Heart left ventricle (tissue), 16 donors: Measurements from ENCODE around the gene ZNF30. TPM values are rescaled to one million over a fixed set of nuclear protein-coding genes. Genes with fewer than 3 reads are reported as not detected.
A peak's percentile ranks its signal among the peaks of the same experiment; 100 is the strongest.

Experiments
- ATAC-seq, 4 donors: fragments of 200-7000 bp; cut with Tn5 transposase; one replicate each; pipeline ENCODE4 v1.9.1; 2020 to 2022; ENCODE audit warnings: moderate library complexity in 4 of 4, mild to moderate bottlenecking in 3 of 4, moderate number of reproducible peaks in 1 of 4
- DNase-seq, 5 donors: peaks; one replicate each; pipeline ENCODE4 v3.0.0-alpha.2; 2020
- H3K27ac ChIP-seq, 12 donors: fragments of 200-600 bp; sonication (generic) in 4 of 12; one replicate each; pipeline versions ENCODE4 v1.5.0 to v1.8.0; 2016 to 2022; ENCODE audit warnings: mild to moderate bottlenecking in 2 of 12
- H3K27me3 ChIP-seq, 9 donors: fragments of 200-600 bp; sonication (generic) in 2 of 9; one replicate each; pipeline versions ENCODE4 v1.5.1 to v1.8.0; 2016 to 2022; ENCODE audit warnings: mild to moderate bottlenecking in 3 of 9
- H3K36me3 ChIP-seq, 9 donors: fragments of 200-600 bp; sonication (generic) in 2 of 9; one replicate each; pipeline versions ENCODE4 v1.5.0 to v1.8.0; 2018 to 2022; ENCODE audit warnings: mild to moderate bottlenecking in 2 of 9
- H3K4me1 ChIP-seq, 12 donors: fragments of 200-600 bp; sonication (generic) in 4 of 12; one replicate each; pipeline versions ENCODE4 v1.5.0 to v1.8.0; 2016 to 2022; ENCODE audit warnings: mild to moderate bottlenecking in 3 of 12
- H3K4me3 ChIP-seq, 12 donors: fragments of 200-600 bp; sonication (generic) in 4 of 12; one replicate each; pipeline versions ENCODE4 v1.5.0 to v1.8.0; 2017 to 2022; ENCODE audit warnings: mild to moderate bottlenecking in 9 of 12, moderate library complexity in 4 of 12
- H3K9me3 ChIP-seq, 12 donors: fragments of 200-600 bp; sonication (generic) in 4 of 12; one replicate each; pipeline versions ENCODE4 v1.5.0 to v1.8.0; 2016 to 2022; ENCODE audit warnings: mild to moderate bottlenecking in 1 of 12
- CTCF ChIP-seq, 12 donors: fragments of 200-600 bp; sonication (generic) in 4 of 12; IDR thresholded peaks; one replicate each; pipeline versions ENCODE4 v1.5.0 to v1.8.0; 2018 to 2022; ENCODE audit warnings: antibody characterized with exemption in 12 of 12, mild to moderate bottlenecking in 5 of 12
- POLR2A ChIP-seq, 2 donors: fragments of 450-650 bp; IDR thresholded peaks; one replicate each; pipeline ENCODE4 v1.6.1; 2017; ENCODE audit warnings: antibody characterized with exemption in 2 of 2, mild to moderate bottlenecking in 2 of 2, moderate library complexity in 2 of 2
- WGBS, 4 donors: extraction: QIAGEN DNeasy Blood & Tissue Kit in 2 of 4; methylation state at CpG; one replicate each; pipeline versions ENCODE4 v1.1.5 to v1.1.7; 2013 to 2018; 5-methylcytosine and 5-hydroxymethylcytosine counted together
- intact Hi-C, 10 donors: fragments of 100-400 bp; cut with DNase I; formaldehyde crosslinking; loops; one replicate each; pipeline versions ENCODE4 v1.11.1 to v1.14.2; 2022
- long read RNA-seq, 3 donors: library from polyadenylated mRNA; unstranded; transcript quantifications; one replicate each; pipeline ENCODE4 v2.0.0, GENCODE V29; 2020 to 2021
- polyA plus RNA-seq, 2 donors: library from polyadenylated mRNA; stranded (reverse); fragments of 200-250 nt; gene quantifications; one replicate each; pipeline ENCODE4 v1.2.3, GENCODE V29; 2013
- total RNA-seq, 9 donors: library from RNA; depleted of rRNA in 2 of 9; stranded (reverse); fragments of >200 nt in 2 of 9; fragmentation: NEBNext Ultra II Directional in 3 of 9; extraction: Animal tissue kit (Norgen Biotek cat#: 25700) in 3 of 9; gene quantifications; one replicate each; pipeline versions ENCODE4 v1.1.0 to v1.2.4, GENCODE V29; 2016 to 2023
- donor health status: ischemic (EF 13 %, LVEDD 7.1; RV severe dilation, severe dysfunction).
- donor health status: healthy with polysubstance abuse.
- donor health status: DM: no; HTN: yes; CAD: no.
- donor health status: DM: no; HTN: no; CAD: no.
- donor health status: ischemic (EF 25% LVEDD 6.9; RV normal size, moderate dysfunction).
- donor health status: ischemic (EF 25% LVEDD 5.7; RV mildly dilated, moderate dysfunction).
- donor health status: healthy.
- donor health status: DM: yes; HTN: yes; CAD: no.
- donor health status: ischemic (EF 35%, LVEDD 5.7; RV mildly dilated, moderate dysfunction).
- donor health status: nonischemic (EF 11% LVEDD 7.7; RV severe dilation, severe dysfunction).
- donor health status: DM: yes; HTN: yes; CAD: no.
- donor health status: PGD.
- donor health status: ischemic (EF 29% LVEDD 5.4; RV normal size, mild dysfunction).
- donor health status: nonischemic (EF 23%, LVEDD 6.1; RV moderate dilation, normal function).

The ZNF30 gene
- total RNA-seq: 10 to 100 TPM in 1 of 9 donors, 1 to 10 TPM in 7, under 1 TPM in 1; 0.95 to 13.4 (median 2.8) TPM
- 1 to 10 TPM; 1.8 TPM for polyA plus RNA-seq
- long read RNA-seq, donor 1, partial matches to known transcripts: 0 of 2 reads
- long read RNA-seq, donor 1, other reads (novel, unspliced or antisense): 0 of 2 reads
- long read RNA-seq, donor 2, transcript ZNF30-201 (5 exons, 2,579 nt): major isoform, 5 of 13 reads
- long read RNA-seq, donor 2, partial matches to known transcripts: 0 of 13 reads
- long read RNA-seq, donor 2, other reads (novel, unspliced or antisense): 3 of 13 reads
- long read RNA-seq, donor 3, partial matches to known transcripts: 0 of 2 reads
- long read RNA-seq, donor 3, other reads (novel, unspliced or antisense): 0 of 2 reads

DNA sequence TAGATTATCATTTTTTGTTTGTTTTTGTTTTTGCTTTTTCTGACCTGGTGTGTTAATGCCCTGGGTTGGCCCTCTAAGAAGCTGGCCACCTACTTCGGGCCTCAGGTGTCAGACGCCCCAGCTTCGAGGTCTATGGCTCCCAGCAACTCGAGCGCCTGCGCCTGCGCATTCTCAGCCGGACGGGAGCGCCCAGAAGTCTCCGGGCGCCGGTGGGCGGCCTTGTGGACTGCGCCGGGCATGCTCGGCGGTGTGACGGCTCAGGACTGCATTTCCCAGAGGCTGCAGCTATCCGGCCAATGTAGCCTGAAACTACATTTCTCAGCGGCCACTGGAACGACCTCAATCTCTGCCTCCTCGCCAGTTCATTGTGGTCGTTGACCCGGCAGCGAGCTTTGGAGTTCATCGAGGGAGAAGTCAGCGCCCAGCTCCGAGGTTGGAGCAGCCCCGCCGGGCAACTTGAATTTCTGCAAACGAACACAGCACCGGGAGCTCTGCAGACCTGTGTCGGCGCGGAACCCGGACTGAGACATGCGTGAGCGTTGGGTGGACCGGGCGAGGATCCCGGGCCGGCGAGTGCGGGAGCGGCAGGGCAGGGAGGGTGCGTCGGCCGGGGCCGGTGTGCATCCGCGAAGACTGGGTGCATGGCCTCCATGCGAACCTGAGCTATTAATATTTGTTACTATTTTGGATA is at the start of gene ZNF30:
Gene ZNF30, plus strand, starts transcription at position 219 of the 691 bp plus-strand sequence. CDS start 3,045 bp downstream, outside the sequence.
- Histone ChIP-seq H3K36me3 (peaks cover 0 to 24% (median 19%) of the 10 kb centered on the region in 9 donors), H3K4me3 (peak within 1 kb of the TSS; percentile 41 to 86 (median 64)), H3K9me3 (no peaks in the 10 kb centered on the region), H3K27ac (peak within 1 kb of the TSS in 11 of 12 donors; percentile 69 to 96 (median 78)), H3K27me3 (no peaks in the 10 kb centered on the region), H3K4me1 (peaks cover 0 to 15% (median 8%) of the 10 kb centered on the region in 12 donors)
- peak; percentile 92 to 96 (median 96) for DNase-seq
- ATAC-seq: peak; percentile 98 to 100 (median 100)
- intact Hi-C loops: loop anchor here in 7 of 10 donors (1.0 to 10.0 kb wide), 5 partner anchors 152 to 194 kb away; partner anchors contain the start of genes ZNF599 (in 4 of the 7) and ZNF181 (in 3 of the 7)
- 0 to 2% (median 0%) methylated on average over 26 to 53 of the region's 53 CpGs for WGBS, 4 donors
- peak in 1 of 2 donors; percentile 69 for TF ChIP-seq POLR2A (IDR thresholded peaks at IDR 0.05)
- TF ChIP-seq CTCF (IDR thresholded peaks at IDR 0.05): peak in 2 of 12 donors; percentile 7 to 12

DNA sequence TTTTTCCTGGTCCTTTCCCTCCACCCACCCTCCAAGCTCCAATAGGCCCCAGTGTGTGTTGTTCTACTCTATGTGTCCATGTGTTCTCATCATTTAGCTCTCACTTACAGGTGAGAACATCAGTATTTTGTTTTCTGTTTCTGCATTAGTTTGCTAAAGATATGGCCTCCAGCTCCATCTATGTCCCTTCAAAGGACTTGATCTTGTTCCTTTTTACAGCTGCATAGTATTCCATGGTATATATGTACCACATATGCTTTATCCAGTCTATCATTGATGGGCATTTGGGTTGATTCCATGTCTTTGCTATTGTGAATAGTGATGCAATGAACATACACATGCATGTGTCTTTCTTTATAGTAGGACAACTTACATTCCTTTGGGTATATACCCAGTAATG is 47.1 kb upstream of the ZNF30 start:
- Histone ChIP-seq H3K36me3 (no peaks in the 10 kb centered on the region), H3K9me3 (peaks cover 0 to 4% (median 0%) of the 10 kb centered on the region in 12 donors), H3K27me3 (no peaks in the 10 kb centered on the region), H3K4me3 (no peak overlapping the region), H3K4me1 (no peaks in the 10 kb centered on the region), H3K27ac (no peak overlapping the region)
- no peak for ATAC-seq
- DNase-seq: no peak
- TF ChIP-seq POLR2A (IDR thresholded peaks at IDR 0.05): no peak
- no peak for TF ChIP-seq CTCF (IDR thresholded peaks at IDR 0.05)
- intact Hi-C loops: no loop called here

DNA sequence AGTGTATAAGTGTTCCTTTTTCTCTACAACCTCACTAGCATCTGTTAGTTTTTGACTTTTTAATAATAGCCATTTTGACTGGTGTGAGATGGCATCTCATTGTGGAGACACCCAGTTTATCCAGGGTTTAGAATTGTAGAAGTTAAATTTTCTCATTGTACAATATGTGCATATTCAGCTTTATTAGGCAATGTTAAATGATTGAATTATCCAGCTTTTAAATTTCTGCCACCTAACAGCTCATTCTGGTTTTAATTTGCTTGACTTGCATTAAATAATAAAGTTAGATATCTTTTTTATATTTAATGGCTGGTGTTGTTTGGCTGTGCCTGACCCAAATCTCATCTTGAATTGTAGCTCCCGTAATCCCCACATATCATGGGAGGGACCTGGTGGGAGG is 46.7 kb upstream of the ZNF30 start:
- DNase-seq (no peak), ATAC-seq (no peak)
- H3K9me3 ChIP-seq: peaks cover 0 to 8% (median 2%) of the 10 kb centered on the region in 12 donors
- intact Hi-C loops: no loop called here
- H3K4me3 ChIP-seq: no peak overlapping the region
- H3K36me3 ChIP-seq: no peaks in the 10 kb centered on the region
- no peaks in the 10 kb centered on the region for H3K27me3 ChIP-seq
- no peak overlapping the region for H3K27ac ChIP-seq
- H3K4me1 ChIP-seq: no peaks in the 10 kb centered on the region
- no peak for TF ChIP-seq CTCF (IDR thresholded peaks at IDR 0.05)
- no peak for TF ChIP-seq POLR2A (IDR thresholded peaks at IDR 0.05)
- WGBS, 4 donors: 83 to 93% (median 88%) methylated on average over 1 of the region's 1 CpG

GRCh38 chr19:34881982-34882381 is 44.7 kb upstream of the ZNF30 start:
- TF ChIP-seq CTCF (IDR thresholded peaks at IDR 0.05) (no peak), POLR2A (IDR thresholded peaks at IDR 0.05) (no peak)
- Histone ChIP-seq H3K4me1 (no peaks in the 10 kb centered on the region), H3K4me3 (no peak overlapping the region), H3K36me3 (no peaks in the 10 kb centered on the region), H3K27ac (no peak overlapping the region), H3K9me3 (peaks cover 0 to 28% (median 15%) of the 10 kb centered on the region in 12 donors), H3K27me3 (no peaks in the 10 kb centered on the region)
- ATAC-seq (no peak), DNase-seq (no peak)
- 57 to 85% (median 74%) methylated on average over 1 of the region's 1 CpG for WGBS, 4 donors
- intact Hi-C loops: no loop called here
